Measurements from ENCODE around the gene ADCY5. TPM values are rescaled to one million over a fixed set of nuclear protein-coding genes. Genes with fewer than 3 reads are reported as not detected.

Gene ADCY5
- total RNA-seq, 1 donor from 2014 or later, result 4.0 TPM

- Histone ChIP-seq H3K4me1 (no peaks in the 10 kb centered on the region), H3K36me3 (no peaks in the 10 kb centered on the region), H3K9me3 (no peaks in the 10 kb centered on the region), H3K4me3 (no peak overlapping the region), H3K27me3 (no peaks in the 10 kb centered on the region), H3K27ac (no peak overlapping the region)
- no peak for DNase-seq
- peak; percentile 29 for ATAC-seq
- intact Hi-C loops (cut with DNase I), result no loop called here
- no peak for TF ChIP-seq CTCF (IDR thresholded peaks at IDR 0.05)
These were observed 44.5 kb downstream of the ADCY5 start for GRCh38 chr3:123404391-123404790.

- ATAC-seq, result no peak
- Histone ChIP-seq H3K9me3 (no peaks in the 10 kb centered on the region), H3K4me1 (no peaks in the 10 kb centered on the region), H3K27ac (no peak overlapping the region), H3K4me3 (no peak overlapping the region), H3K27me3 (no peaks in the 10 kb centered on the region), H3K36me3 (no peaks in the 10 kb centered on the region)
- no peak for DNase-seq
- no peak for TF ChIP-seq CTCF (IDR thresholded peaks at IDR 0.05)
- intact Hi-C loops (cut with DNase I), result no loop called here
These were observed 46.9 kb downstream of the ADCY5 start for GRCh38 chr3:123401836-123402530.

GRCh38 chr3:123400169-123400568 lies 48.7 kb downstream of the ADCY5 start:
- Histone ChIP-seq H3K4me1 (no peaks in the 10 kb centered on the region), H3K27ac (no peak overlapping the region), H3K4me3 (no peak overlapping the region), H3K36me3 (no peaks in the 10 kb centered on the region), H3K27me3 (no peaks in the 10 kb centered on the region), H3K9me3 (no peaks in the 10 kb centered on the region)
- TF ChIP-seq CTCF (IDR thresholded peaks at IDR 0.05), result no peak
- intact Hi-C loops (cut with DNase I), result no loop called here
- no peak for DNase-seq
- ATAC-seq, result no peak

GRCh38 chr3:123399653-123400052 lies 49.2 kb downstream of the ADCY5 start:
- no peaks in the 10 kb centered on the region for H3K27me3 ChIP-seq
- no peak for TF ChIP-seq CTCF (IDR thresholded peaks at IDR 0.05)
- H3K36me3 ChIP-seq, result no peaks in the 10 kb centered on the region
- no peaks in the 10 kb centered on the region for H3K9me3 ChIP-seq
- intact Hi-C loops (cut with DNase I), result no loop called here
- H3K4me3 ChIP-seq, result no peak overlapping the region
- no peaks in the 10 kb centered on the region for H3K4me1 ChIP-seq
- no peak for DNase-seq
- no peak overlapping the region for H3K27ac ChIP-seq
- no peak for ATAC-seq

- no peak for TF ChIP-seq CTCF (IDR thresholded peaks at IDR 0.05)
- intact Hi-C loops (cut with DNase I), result no loop called here
- H3K27me3 ChIP-seq, result no peaks in the 10 kb centered on the region
- no peaks in the 10 kb centered on the region for H3K9me3 ChIP-seq
- DNase-seq (no peak), ATAC-seq (no peak)
- H3K4me1 ChIP-seq, result no peaks in the 10 kb centered on the region
- no peaks in the 10 kb centered on the region for H3K36me3 ChIP-seq
- no peak overlapping the region for H3K4me3 ChIP-seq
- H3K27ac ChIP-seq, result no peak overlapping the region
These were observed 50.7 kb downstream of the ADCY5 start for GRCh38 chr3:123397921-123398785.
